Measurements from ENCODE around the gene AGBL1.

DNA sequence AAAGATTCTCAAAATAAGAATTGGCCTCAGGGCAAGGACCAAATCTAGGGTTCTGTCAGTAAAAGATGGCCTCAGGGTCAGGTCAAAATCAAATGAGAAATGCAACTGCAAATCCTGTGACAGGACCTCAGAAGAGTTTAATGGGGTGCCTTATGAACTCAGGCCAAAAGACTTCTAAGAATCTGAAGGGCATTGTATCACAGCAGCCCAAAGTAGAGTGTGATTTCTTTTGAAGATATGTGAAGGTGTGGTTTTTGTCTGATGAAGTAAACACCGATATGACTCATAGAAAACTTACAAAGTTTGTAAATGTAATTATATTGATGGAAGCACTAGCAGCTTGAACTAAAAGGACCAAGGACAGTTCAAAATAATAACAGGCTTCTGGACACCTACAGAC lies 966.1 kb downstream of the AGBL1 start:
- TF ChIP-seq CTCF (IDR thresholded peaks at IDR 0.05) (no peak), POLR2A (IDR thresholded peaks at IDR 0.05) (no peak)
